Fibroblast of lung (primary cell): Measurements from ENCODE around the gene SPDYE16. TPM values are rescaled to one million over a fixed set of nuclear protein-coding genes. Genes with fewer than 3 reads are reported as not detected.

Experiments
- DNase-seq, 2 donors: peaks; one replicate each; pipeline versions ENCODE4 v3.0.0 to v3.0.0-alpha.2; 2010; ENCODE audit warnings: low read depth in 2 of 2
- H2AFZ ChIP-seq: 2 replicates; pipeline ENCODE4 v1.5.1; 2012; ENCODE audit warnings: low read length, control low read depth, inconsistent platforms
- H3K27ac ChIP-seq: 2 replicates; pipeline ENCODE4 v1.5.1; 2011; ENCODE audit warnings: low read length, control low read depth; ENCODE audit not compliant: insufficient read depth
- H3K27me3 ChIP-seq: 2 replicates; pipeline ENCODE4 v1.5.1; 2011; ENCODE audit warnings: mild to moderate bottlenecking, low read length; ENCODE audit not compliant: control insufficient read depth, insufficient read depth
- H3K36me3 ChIP-seq: 2 replicates; pipeline ENCODE4 v1.5.1; 2011; ENCODE audit warnings: low read length; ENCODE audit not compliant: control insufficient read depth, insufficient read depth
- H3K4me1 ChIP-seq: 2 replicates; pipeline ENCODE4 v1.5.1; 2011; ENCODE audit warnings: low read length; ENCODE audit not compliant: control insufficient read depth, insufficient read depth; ENCODE audit errors: extremely low read depth
- H3K4me2 ChIP-seq: 2 replicates; pipeline ENCODE4 v1.5.1; 2011; ENCODE audit warnings: low read length, control low read depth; ENCODE audit not compliant: insufficient read depth; ENCODE audit errors: extremely low read depth
- H3K4me3 ChIP-seq, 4 experiments: fragments of 200-600 bp in 1 of 4; sonication (generic) in 1 of 4; replicated peaks in 1 of 4; 2 replicates each; pipeline ENCODE4 v1.5.1; 2011 to 2016; ENCODE audit warnings: low read length in 4 of 4, low read depth in 3 of 4, mild to moderate bottlenecking in 3 of 4, control low read depth in 2 of 4, inconsistent platforms in 1 of 4, mixed read lengths in 1 of 4; ENCODE audit not compliant: insufficient read depth in 1 of 4; ENCODE audit errors: control extremely low read depth in 1 of 4
- H3K79me2 ChIP-seq: 2 replicates; pipeline ENCODE4 v1.5.1; 2012; ENCODE audit warnings: mild to moderate bottlenecking, low read length, inconsistent platforms; ENCODE audit not compliant: control insufficient read depth, insufficient read depth
- H3K9ac ChIP-seq: 2 replicates; pipeline ENCODE4 v1.5.1; 2011; ENCODE audit warnings: mild to moderate bottlenecking, low read length, control low read depth; ENCODE audit not compliant: insufficient read depth
- H3K9me3 ChIP-seq: 2 replicates; pipeline ENCODE4 v1.5.1; 2012; ENCODE audit warnings: low read depth, low read length; ENCODE audit not compliant: control insufficient read depth, insufficient read depth
- H4K20me1 ChIP-seq: 2 replicates; pipeline ENCODE4 v1.5.1; 2011; ENCODE audit warnings: low read length; ENCODE audit not compliant: control insufficient read depth, insufficient read depth; ENCODE audit errors: extremely low read depth
- EZH2 ChIP-seq: IDR thresholded peaks from 2 replicates; pipeline ENCODE4 v1.5.1; 2012; ENCODE audit warnings: low read length, control low read depth, mild to moderate bottlenecking; ENCODE audit errors: missing control alignments
- polyA plus RNA-seq, 2 donors: library from polyadenylated mRNA; depleted of rRNA in 1 of 2; stranded (reverse) in 1 of 2; unstranded in 1 of 2; fragments of >200 nt; gene quantifications; 2 replicates each; pipeline ENCODE4 v1.2.1, GENCODE V29; 2011 to 2012; ENCODE audit warnings: missing spikeins in 1 of 2
- total RNA-seq: library from RNA; depleted of rRNA; stranded (reverse); fragments of >200 nt; gene quantifications from 2 replicates; pipeline ENCODE4 v1.2.1, GENCODE V29; 2014
- TF ChIP-seq, protein P1 (sequence below), 2 donors: IDR thresholded peaks in 1 of 2; conservative IDR thresholded peaks in 1 of 2; 1 replicate in 1 of 2; 2 replicates in 1 of 2; pipeline ENCODE4 v1.5.1; 2011 to 2012; ENCODE audit warnings: low read length in 2 of 2, control low read depth in 1 of 2, inconsistent platforms in 1 of 2, low read depth in 1 of 2, mild to moderate bottlenecking in 1 of 2

SPDYE16 gene
- total and polyA plus RNA-seq, 2 donors (not counting 1 experiment from before 2014, with no cell fraction given), result 0.17 TPM; not detected in 1

DNA sequence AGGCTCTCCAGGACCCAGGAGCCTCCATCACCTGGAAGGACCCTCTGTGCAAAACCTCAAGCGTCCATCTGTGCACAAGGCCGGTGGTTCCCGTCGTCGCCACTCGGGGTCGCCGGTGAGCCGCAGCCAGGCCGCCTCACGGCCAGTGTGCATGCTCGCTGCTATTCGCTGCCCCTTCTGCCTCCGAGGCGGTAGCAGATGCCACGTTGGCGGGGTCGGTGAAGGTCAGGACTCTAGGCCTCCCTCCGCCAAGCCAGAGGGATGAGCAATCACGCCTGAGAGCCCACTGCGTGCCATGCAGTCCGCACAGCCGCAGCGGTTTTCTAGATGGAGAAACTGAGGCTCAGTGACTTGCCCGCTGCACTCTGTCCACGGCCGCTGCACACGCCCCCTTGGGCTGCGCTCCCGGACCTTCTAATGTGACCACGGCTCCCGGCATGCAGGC, 27.1 kb downstream of the SPDYE16 start:
- Histone ChIP-seq H3K27me3 (no peaks in the 10 kb centered on the region), H3K4me1 (no peaks in the 10 kb centered on the region), H3K9ac (no peak overlapping the region), H4K20me1 (no peaks in the 10 kb centered on the region), H3K9me3 (no peaks in the 10 kb centered on the region), H3K36me3 (no peaks in the 10 kb centered on the region), H2AFZ (no peak overlapping the region), H3K4me2 (no peak overlapping the region), H3K79me2 (no peaks in the 10 kb centered on the region), H3K27ac (no peak overlapping the region), H3K4me3 (no peak overlapping the region)
- peak in 1 of 2 donors; percentile 47 for DNase-seq
- TF ChIP-seq, protein P1, sequence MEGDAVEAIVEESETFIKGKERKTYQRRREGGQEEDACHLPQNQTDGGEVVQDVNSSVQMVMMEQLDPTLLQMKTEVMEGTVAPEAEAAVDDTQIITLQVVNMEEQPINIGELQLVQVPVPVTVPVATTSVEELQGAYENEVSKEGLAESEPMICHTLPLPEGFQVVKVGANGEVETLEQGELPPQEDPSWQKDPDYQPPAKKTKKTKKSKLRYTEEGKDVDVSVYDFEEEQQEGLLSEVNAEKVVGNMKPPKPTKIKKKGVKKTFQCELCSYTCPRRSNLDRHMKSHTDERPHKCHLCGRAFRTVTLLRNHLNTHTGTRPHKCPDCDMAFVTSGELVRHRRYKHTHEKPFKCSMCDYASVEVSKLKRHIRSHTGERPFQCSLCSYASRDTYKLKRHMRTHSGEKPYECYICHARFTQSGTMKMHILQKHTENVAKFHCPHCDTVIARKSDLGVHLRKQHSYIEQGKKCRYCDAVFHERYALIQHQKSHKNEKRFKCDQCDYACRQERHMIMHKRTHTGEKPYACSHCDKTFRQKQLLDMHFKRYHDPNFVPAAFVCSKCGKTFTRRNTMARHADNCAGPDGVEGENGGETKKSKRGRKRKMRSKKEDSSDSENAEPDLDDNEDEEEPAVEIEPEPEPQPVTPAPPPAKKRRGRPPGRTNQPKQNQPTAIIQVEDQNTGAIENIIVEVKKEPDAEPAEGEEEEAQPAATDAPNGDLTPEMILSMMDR (conservative IDR thresholded peaks at IDR 0.05 in 1 of 2, IDR thresholded peaks at IDR 0.05 in 1 of 2; ENCODE audit: low read depth in 1 of 2, low read length in 2 of 2), result no peak
- TF ChIP-seq EZH2, result no peak

DNA sequence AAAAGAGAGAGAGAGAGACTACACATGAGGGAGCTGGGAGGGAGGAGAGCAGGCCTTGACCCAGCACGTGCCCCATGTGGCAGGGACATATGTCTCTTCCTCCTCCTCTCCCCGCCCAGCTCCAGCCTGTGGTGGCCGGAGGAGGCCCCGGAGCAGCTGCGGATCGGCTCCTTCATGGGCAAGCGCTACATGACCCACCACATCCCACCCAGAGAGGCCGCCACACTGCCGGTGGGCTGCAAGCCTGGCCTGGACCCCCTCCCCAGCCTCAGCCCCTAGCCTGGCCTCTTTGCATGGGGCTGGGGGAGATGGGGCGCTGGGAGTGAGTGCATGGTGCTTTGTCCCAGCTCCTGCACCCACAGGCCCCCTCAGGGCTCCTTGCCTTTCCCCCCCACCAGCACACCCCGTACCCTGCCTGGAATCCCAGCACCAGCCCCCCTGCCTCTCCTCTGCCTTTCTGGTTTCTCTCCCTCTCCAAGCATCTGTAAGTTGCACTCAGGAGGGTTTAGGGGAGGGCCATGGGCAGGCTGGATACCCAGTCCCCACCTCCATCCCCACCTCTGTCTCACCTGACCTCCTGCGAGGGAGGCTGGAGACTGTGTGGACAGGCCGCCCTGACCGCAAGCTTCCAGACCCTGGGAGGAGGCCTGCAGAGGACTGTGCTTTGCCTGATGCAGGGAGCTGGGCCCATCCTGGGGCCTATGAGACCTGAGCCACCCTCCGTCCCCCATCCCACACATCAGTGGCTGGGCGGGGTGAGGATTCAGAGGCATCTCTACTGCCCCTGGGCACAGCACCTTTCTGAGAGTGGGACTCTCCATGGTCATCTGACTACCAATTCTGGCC, 27.9 kb downstream of the SPDYE16 start:
- Histone ChIP-seq H3K27ac (no peak overlapping the region), H3K9me3 (no peaks in the 10 kb centered on the region), H3K79me2 (no peaks in the 10 kb centered on the region), H3K4me2 (no peak overlapping the region), H3K4me1 (no peaks in the 10 kb centered on the region), H4K20me1 (no peaks in the 10 kb centered on the region), H3K36me3 (no peaks in the 10 kb centered on the region), H2AFZ (no peak overlapping the region), H3K9ac (no peak overlapping the region), H3K4me3 (no peak overlapping the region), H3K27me3 (no peaks in the 10 kb centered on the region)
- TF ChIP-seq EZH2, result no peak
- TF ChIP-seq, protein P1 (conservative IDR thresholded peaks at IDR 0.05 in 1 of 2, IDR thresholded peaks at IDR 0.05 in 1 of 2; ENCODE audit: low read depth in 1 of 2, low read length in 2 of 2), result no peak
- no peak for DNase-seq

DNA sequence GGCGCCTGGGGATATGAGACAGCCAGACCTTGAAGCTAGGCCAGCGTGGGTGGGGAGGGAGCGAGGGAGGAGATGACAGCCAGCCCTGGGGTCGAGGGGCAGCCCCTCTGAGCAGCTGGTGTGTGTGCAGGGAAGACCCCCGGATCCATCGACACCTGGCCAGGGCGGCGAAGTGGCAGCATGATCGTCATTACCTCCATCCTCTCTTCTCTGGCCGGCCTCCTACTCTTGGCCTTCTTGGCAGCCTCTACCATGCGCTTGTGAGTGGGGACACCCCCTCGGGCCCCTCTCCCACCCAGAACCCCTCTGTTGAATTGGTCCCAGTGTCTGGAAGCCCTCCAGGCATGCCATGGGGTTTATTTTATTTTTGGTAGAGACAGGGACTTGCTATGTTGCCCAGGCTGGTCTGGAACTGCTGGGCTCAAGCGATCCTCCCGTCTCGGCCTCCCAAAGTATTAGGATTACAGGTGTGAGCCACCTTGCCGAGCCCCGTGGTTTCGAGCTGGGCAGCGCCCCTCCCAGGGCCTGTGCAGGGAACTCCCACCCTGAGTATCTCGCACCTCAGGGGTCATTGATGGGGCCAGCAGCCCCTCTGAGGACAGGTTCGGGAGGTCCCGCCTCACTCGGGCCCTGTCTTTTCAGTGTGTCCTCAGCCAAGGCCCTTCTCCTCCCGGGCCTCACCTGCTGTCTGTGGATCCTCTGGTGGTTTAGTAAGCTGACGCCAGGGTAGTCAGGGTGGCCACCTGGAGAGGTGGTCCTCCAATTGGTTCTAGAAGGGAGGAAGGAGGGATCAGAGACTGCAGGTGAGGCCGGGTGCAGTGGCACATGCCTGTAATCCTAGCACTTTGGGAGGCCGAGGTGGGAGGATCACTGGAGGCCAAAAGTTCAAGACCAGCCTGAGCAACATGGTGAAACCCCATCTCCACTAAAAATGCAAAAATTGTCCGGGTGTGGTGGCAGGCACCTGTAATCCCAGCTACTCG, 29.0 kb downstream of the SPDYE16 start:
- no peak overlapping the region for H3K4me3 ChIP-seq

More for the DNA sequence above, 29.0 kb downstream of the SPDYE16 start:
- no peak overlapping the region for H2AFZ ChIP-seq
- no peak for DNase-seq
- H3K4me1 ChIP-seq, result no peaks in the 10 kb centered on the region
- no peak overlapping the region for H3K4me2 ChIP-seq
- H3K9me3 ChIP-seq, result no peaks in the 10 kb centered on the region
- TF ChIP-seq, protein P1 (conservative IDR thresholded peaks at IDR 0.05 in 1 of 2, IDR thresholded peaks at IDR 0.05 in 1 of 2; ENCODE audit: low read depth in 1 of 2, low read length in 2 of 2), result no peak
- no peak for TF ChIP-seq EZH2
- no peak overlapping the region for H3K9ac ChIP-seq
- no peaks in the 10 kb centered on the region for H3K79me2 ChIP-seq
- H3K27ac ChIP-seq, result no peak overlapping the region
- H3K27me3 ChIP-seq, result no peaks in the 10 kb centered on the region
- no peaks in the 10 kb centered on the region for H3K36me3 ChIP-seq
- no peaks in the 10 kb centered on the region for H4K20me1 ChIP-seq
